Transverse colon (tissue), 3 donors: ENCODE results near the gene ATG7.

Source experiments
- EP300 ChIP-seq: sonication (generic); formaldehyde crosslinking; IDR thresholded peaks from one replicate; pipeline ENCODE4 v1.6.1; 2017; ENCODE audit warnings: antibody characterized with exemption, low read depth
- POLR2A ChIP-seq: fragments of 450-650 bp; IDR thresholded peaks from one replicate; pipeline ENCODE4 v1.6.1; 2016; ENCODE audit warnings: antibody characterized with exemption, mild to moderate bottlenecking, moderate library complexity
- TF ChIP-seq, protein P1 (sequence below), 5 experiments: fragments of 200-600 bp in 3 of 5; fragments of 450-650 bp in 2 of 5; sonication (generic) in 3 of 5; IDR thresholded peaks; 1 replicate in 2 of 5; 2 replicates in 3 of 5; pipeline ENCODE4 v1.5.1; 2016 to 2017; ENCODE audit warnings: antibody characterized with exemption in 5 of 5, inconsistent platforms in 3 of 5, mild to moderate bottlenecking in 2 of 5, moderate library complexity in 1 of 5

DNA sequence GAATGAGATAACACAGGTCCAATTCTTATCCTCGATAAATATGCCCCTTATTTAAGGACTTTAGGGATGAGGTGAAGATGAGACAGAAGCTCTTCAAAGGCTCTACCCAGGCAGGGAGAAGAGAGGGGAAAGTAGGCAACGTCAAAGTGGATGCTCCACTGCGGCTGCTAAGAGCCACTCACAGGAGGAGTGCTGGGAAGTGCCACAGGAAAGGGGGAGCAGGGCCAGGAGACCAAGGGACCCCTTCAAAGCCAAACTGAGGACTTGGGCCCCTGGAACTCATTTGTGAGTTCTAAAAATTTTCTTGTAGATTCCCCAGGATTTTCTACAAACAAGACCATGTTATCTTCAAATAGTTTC is 47.3 kb upstream of the ATG7 start:
- TF ChIP-seq EP300 (no peak), POLR2A (no peak)
- TF ChIP-seq, protein P1, sequence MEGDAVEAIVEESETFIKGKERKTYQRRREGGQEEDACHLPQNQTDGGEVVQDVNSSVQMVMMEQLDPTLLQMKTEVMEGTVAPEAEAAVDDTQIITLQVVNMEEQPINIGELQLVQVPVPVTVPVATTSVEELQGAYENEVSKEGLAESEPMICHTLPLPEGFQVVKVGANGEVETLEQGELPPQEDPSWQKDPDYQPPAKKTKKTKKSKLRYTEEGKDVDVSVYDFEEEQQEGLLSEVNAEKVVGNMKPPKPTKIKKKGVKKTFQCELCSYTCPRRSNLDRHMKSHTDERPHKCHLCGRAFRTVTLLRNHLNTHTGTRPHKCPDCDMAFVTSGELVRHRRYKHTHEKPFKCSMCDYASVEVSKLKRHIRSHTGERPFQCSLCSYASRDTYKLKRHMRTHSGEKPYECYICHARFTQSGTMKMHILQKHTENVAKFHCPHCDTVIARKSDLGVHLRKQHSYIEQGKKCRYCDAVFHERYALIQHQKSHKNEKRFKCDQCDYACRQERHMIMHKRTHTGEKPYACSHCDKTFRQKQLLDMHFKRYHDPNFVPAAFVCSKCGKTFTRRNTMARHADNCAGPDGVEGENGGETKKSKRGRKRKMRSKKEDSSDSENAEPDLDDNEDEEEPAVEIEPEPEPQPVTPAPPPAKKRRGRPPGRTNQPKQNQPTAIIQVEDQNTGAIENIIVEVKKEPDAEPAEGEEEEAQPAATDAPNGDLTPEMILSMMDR (IDR thresholded peaks at IDR 0.05), result no peak
